ENCODE data around the gene GALNT10. TPM values are rescaled to one million over a fixed set of nuclear protein-coding genes. Genes with fewer than 3 reads are reported as not detected.

GALNT10 gene
- total and polyA plus RNA-seq, 2 experiments from 2014 or later = 3.2 to 12.9 TPM

GRCh38 chr5:154301726-154302125, 111.2 kb downstream of the GALNT10 start:
- DNase-seq (ENCODE audit: low spot score) = no peak
- no peak for TF ChIP-seq STAT1 (IDR thresholded peaks at IDR 0.05; ENCODE audit: unreplicated experiment)
- no peak for TF ChIP-seq CTCF (conservative IDR thresholded peaks at IDR 0.05; ENCODE audit: low read depth in 2 of 2)
- TF ChIP-seq ETS1 (IDR thresholded peaks at IDR 0.05) = no peak
- no peak for TF ChIP-seq NANOG (IDR thresholded peaks at IDR 0.05; ENCODE audit: borderline replicate concordance)
- TF ChIP-seq ZNF114 (CRISPR knock-in tag; IDR thresholded peaks at IDR 0.05) = no peak
- no peak for TF ChIP-seq POLR2AphosphoS5 (IDR thresholded peaks at IDR 0.05; ENCODE audit: low read depth)
- no peak for TF ChIP-seq CREB1 (CRISPR knock-in tag; IDR thresholded peaks at IDR 0.05; ENCODE audit: low read depth)
- TF ChIP-seq ZNF462 (CRISPR knock-in tag; IDR thresholded peaks at IDR 0.05) = no peak
- H3K4me3 ChIP-seq = no peak overlapping the region
- H3K4me1 Mint-ChIP-seq = no peaks in the 10 kb centered on the region
- H4K20me1 ChIP-seq (replicated peaks; ENCODE audit: insufficient read depth) = no peaks in the 10 kb centered on the region
- H3K27ac ChIP-seq (ENCODE audit: low read depth) = no peak overlapping the region
- H3K4me3 Mint-ChIP-seq = no peak overlapping the region
- no peak for ATAC-seq
- H3F3A ChIP-seq (replicated peaks; ENCODE audit: low read depth) = no peaks in the 10 kb centered on the region
- H3K36me3 ChIP-seq (ENCODE audit: insufficient read depth) = peaks cover 3% of the 10 kb centered on the region; the same call in 1 of the 2 replicates
- no peaks in the 10 kb centered on the region for H3K79me2 ChIP-seq (replicated peaks; ENCODE audit: insufficient read depth)
- H3K9me3 Mint-ChIP-seq = no peaks in the 10 kb centered on the region; the same call in 2 of the 3 replicates
- no peak overlapping the region for H3K27ac Mint-ChIP-seq
- H3K4me1 ChIP-seq (ENCODE audit: insufficient read depth) = no peaks in the 10 kb centered on the region
- H3K9me2 ChIP-seq (ENCODE audit: insufficient read depth) = no peaks in the 10 kb centered on the region
- peaks cover 3% of the 10 kb centered on the region; the same call in 1 of the 3 replicates for H3K36me3 Mint-ChIP-seq (ENCODE audit: low read depth)
- no peaks in the 10 kb centered on the region for H3K27me3 ChIP-seq (ENCODE audit: insufficient read depth)
- H3K4me2 ChIP-seq = no peak overlapping the region
- H2AFZ ChIP-seq = no peak overlapping the region
- peaks cover 4% of the 10 kb centered on the region for H3K27me3 Mint-ChIP-seq (ENCODE audit: insufficient read depth, low read depth, poor library complexity)

All from GM23338 (cell line).